Cerebellar nuclear complex (tissue), 1 donor: ENCODE results near the gene HOXD3.

ENCODE experiments used
- DNase-seq, 2 experiments: peaks; one replicate each; lab custom pipeline; 2025; lab: John Stamatoyannopoulos, UW

Gene HOXD3

DNA sequence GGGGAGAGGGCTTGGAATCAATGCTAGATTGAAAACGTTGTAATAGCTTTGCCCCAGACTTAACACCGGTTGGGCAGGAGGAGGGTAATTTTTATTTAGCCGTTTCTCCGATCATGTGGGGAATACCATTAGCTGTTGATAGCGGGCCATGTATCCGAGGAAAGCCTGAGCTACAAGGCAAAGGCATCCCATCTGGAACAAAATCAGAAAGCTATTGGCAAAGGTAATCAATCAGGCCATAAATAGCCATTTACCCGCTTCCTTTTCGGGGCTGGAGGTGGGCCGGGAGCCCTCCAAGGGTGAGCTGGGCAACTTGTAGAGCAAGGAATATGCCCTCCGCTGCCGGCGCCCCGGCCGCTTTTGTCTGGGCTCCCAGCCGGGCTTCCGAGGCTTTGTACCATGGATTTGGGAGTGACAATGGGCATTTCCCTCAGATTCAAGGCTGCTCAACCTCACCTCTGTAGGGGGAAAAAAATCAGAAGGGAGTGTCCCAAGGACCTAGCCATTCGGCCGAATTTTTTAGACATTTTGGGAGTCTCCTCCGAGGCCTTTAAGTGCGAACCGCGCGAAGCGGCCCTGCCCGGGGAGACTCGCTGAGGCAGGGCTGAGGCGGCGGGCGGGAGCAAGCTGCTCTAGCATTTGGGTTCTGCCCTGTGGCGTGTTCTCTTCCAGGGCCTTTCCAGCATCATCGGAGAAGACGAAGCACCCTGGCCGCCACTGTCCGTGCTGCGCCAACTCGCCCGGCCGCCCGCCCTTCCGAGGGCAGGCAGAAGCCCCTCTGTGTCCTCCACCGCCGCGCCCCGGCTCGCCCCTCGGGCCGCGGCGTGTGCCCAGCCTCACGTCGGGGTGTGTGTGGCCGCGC lies 35.7 kb upstream of the HOXD3 start:
- no peak for DNase-seq

GRCh38 chr2:176122052-176122682 lies 34.9 kb upstream of the HOXD3 start:
- no peak for DNase-seq

- no peak for DNase-seq
These were observed 34.3 kb upstream of the HOXD3 start, which contains the start of gene HOXD9 for GRCh38 chr2:176122683-176123410. HOXD9 (plus strand) TSS chr2:176122719; CDS start chr2:176122769, 50 bp downstream.

- no peak for DNase-seq
These were observed 33.5 kb upstream of the HOXD3 start for GRCh38 chr2:176123411-176124109.

GRCh38 chr2:176124110-176124946 lies 32.8 kb upstream of the HOXD3 start:
- DNase-seq: no peak

DNA sequence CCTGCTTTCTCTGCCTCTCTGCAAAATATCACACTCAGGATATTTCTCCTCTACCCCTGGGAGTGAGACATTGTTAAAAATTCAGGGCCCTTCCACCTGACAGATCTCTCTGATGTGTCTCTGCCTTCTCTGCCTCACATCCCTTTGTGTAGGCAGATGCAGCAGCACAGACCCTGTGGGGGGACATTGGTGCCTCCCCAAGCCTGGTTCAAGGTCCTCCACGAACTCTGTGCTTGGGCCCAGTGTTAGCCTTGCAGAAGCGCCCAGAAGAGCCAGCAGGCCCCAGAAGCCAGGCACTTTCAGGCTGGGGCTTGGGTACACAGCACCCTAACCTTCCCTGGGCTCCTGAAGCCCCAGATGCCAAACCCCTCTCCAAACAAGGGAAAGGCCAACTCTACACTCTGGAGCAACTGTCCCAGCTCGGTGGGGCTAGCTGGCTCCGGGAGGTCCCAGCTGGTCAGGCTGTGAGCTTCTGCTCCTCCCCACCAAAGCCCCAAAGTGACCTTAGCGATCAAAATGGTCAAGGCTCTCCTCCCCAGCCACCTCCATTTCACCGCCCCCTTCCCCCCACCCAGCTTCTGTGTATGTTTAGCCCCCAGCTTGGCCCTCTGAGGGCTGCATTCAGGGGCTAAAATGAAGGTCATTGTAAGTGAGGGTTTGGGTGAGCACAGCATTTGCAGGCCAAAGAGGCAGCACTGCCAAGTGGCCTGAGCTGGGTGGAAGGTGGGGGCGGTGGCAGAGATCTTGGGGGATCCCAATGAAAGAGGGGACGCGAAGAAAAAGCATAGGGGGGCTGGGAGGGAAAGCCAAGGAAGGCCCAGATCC lies 31.9 kb upstream of the HOXD3 start:
- DNase-seq: no peak

DNA sequence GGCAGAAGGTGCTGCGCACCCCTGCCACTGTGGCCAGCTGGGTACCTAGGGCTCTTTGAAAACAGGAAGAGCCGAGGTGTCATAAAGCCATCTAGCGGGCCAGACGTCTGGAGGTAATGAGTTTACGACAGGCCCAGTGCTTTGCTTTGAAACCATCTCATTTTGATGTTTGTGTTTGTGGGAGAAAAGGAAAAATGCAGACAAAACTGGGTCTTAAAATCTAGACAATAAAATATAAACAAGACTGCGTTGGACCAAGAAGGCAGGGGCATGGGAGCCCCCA lies 31.4 kb upstream of the HOXD3 start:
- DNase-seq: no peak

DNA sequence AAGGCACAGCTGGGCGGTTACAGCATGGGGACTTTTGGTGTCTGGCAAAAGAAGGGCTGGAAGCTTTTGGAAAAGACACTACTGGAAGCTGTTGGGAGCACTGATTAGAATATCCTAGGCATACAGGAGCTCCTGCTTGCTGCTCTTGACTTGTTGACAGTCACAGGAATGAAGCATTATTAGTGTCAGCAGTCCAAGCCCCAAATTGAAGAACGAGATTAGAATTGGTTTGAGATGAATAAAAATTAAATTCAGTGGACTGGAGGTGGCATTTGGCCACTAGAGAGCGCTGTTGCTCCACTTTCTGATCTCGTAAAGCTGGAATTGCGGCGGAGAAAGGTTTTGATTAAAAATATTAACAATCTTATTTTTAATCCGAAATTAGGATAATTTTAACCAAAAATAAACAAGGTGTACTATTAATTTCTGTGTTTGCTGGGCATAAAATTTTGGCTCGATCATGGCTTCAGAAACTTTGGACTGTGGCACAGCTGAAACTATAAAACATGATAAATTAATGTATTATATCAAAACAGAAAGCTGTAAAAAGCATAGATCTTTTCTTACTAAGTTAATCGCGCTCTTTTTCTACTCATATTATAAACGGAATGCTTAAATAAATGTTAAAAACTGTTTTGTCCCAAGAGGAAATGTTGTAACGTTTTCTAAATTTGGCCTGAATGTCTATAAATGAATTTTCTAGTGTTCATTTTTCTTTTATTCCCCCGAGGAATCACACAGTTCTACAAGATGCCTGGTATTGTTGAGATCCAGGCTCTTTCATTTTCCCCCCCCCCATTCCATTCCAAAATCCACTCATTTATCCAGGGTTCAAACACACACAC lies 30.0 kb upstream of the HOXD3 start:
- DNase-seq: no peak

DNA sequence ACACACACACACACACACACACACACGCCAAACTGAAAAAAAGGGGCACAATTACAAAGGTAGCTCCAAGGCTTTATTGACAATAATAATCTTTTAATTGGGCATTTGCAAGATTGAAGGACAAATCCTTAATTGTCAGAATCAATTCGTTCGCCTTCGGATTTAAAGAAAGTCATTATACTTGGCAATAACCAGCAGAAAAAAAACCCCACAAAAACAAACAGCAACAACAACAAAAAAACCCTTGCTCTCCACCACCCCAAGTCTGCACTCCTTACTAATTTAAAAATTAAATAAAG lies 29.4 kb upstream of the HOXD3 start:
- DNase-seq: no peak

GRCh38 chr2:176128172-176128981 lies 28.7 kb upstream of the HOXD3 start:
- DNase-seq: no peak

- no peak for DNase-seq
These were observed 27.9 kb upstream of the HOXD3 start, which contains the start of gene HOXD8 for GRCh38 chr2:176128982-176129796. HOXD8 (plus strand) TSS chr2:176129705; CDS start chr2:176130367, 662 bp downstream.

DNA sequence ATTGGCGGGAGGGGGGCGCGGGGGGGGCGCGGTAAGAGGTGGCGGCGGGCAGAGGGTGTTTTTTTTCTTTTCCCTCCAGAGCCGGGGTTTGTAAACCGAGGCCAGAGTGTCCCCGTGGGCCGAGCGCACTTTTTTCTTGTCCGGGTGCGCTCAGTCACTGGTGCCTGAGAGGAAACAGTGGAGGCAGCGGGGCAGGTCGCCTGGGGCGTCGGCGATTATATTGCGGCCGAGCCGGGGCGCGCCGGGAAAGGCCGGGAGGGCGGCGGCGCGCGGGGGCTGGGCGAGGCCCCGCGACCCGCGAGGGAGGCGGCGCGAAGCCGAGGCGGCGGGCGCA lies 27.3 kb upstream of the HOXD3 start:
- no peak for DNase-seq

GRCh38 chr2:176130147-176130956 lies 26.8 kb upstream of the HOXD3 start:
- no peak for DNase-seq

DNA sequence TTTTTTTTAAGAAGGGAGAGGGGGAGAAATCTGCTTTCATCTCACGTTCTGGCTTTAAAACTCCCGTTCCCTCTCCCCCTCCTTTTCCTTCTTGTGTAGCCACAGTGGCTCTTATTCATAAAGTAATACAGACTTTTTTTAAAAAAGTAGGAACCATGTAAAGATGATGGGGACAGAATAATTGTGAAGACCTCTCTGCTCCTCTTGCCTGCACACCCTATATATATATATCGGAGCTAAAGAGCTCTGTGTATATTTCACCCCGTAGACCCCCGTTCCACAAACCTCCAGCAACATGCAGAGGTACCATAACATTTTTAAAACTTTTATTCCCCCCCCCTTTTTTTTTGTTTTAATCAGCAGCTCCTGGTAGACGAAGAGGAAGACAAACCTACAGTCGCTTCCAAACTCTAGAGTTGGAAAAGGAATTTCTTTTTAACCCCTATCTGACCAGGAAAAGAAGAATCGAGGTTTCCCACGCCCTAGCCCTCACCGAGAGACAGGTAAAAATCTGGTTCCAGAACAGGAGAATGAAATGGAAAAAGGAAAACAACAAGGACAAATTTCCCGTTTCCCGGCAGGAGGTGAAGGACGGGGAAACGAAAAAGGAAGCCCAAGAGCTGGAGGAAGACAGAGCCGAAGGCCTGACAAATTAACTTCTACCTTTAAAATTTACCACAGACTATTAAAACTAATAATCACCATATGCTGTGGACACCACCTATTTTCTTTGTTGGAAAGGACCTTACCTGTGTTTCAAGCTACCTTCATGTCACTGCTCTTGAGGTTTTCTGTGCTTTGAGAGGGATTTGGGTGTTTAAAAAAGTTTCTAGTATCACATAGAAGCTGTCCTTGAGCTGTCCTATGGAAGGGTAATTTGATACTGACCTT lies 25.9 kb upstream of the HOXD3 start:
- DNase-seq: no peak

DNA sequence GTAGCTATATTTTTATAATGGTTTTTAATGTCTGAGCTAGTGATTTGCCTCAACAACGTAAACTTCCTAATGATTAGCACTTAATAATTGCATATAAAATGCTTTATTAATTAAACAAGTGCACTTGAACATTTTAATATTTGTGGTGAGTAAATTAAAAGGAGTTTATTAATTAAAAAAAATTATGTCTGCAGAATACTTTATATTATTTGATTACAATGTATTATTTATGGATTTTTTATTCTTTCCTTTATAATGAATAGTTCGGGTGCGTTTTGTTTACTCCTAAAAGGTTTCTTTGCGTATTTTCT lies 25.3 kb upstream of the HOXD3 start:
- DNase-seq: no peak
